T-helper 9 cell (primary cell): ENCODE measurements around the gene C4orf50.

Source experiments
- DNase-seq: peaks from one replicate; pipeline ENCODE4 v3.0.0-alpha.2; 2020

C4orf50 gene

DNA sequence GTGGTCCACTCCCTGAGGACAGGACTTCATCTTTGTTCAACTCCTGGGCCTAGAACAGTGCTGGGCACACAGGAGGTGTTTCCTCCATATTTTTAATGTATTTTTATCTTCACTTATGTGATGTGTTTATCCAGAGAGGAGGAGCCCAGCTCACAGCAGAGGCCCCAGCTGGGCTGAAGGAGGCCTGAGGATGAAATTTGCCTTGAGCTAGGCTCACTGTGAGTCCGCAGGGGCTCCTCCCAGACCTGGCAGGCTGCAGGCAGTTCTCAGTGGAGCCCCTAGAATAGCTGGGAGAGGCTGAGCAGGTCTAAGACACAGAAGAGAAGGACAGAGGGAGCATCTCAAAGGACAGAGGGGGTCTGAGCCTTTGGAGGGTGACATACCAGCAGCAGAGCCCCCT is 26.8 kb downstream of the C4orf50 start:
- DNase-seq: no peak

DNA sequence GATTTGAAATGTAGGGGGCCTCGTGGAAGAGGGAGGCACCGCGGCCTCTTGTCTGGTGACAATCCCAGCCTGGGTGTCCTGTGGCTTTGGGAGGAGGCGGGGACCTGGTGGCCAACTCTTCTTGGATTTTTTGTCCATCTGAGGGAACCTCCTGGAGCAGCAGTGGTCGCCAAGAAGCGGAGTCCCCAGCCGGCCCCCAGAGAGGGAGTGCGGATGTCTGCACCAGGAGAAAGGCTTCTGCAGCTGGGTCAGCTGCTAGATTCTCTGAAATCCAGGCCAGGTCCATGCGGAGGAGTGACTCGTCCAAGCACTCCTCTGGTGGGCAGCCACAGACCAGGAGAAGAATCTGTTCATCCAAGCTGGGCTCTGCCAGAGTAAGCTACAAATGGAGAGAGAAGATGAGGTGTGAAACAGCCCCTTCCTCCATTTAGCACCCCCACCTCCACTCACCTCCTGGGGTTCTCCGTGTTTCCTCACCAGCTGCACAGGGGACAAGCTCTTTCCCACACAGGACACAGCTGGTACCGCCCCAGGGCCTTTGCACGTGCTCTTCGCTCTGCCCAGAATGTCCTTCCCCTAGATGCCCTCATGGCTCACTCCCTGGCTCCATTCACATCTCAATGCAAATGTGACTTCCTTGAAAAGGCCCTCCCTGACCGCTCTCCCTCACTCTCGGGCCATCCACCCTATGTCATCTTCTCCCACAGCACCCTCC is 27.6 kb downstream of the C4orf50 start:
- DNase-seq: no peak

DNA sequence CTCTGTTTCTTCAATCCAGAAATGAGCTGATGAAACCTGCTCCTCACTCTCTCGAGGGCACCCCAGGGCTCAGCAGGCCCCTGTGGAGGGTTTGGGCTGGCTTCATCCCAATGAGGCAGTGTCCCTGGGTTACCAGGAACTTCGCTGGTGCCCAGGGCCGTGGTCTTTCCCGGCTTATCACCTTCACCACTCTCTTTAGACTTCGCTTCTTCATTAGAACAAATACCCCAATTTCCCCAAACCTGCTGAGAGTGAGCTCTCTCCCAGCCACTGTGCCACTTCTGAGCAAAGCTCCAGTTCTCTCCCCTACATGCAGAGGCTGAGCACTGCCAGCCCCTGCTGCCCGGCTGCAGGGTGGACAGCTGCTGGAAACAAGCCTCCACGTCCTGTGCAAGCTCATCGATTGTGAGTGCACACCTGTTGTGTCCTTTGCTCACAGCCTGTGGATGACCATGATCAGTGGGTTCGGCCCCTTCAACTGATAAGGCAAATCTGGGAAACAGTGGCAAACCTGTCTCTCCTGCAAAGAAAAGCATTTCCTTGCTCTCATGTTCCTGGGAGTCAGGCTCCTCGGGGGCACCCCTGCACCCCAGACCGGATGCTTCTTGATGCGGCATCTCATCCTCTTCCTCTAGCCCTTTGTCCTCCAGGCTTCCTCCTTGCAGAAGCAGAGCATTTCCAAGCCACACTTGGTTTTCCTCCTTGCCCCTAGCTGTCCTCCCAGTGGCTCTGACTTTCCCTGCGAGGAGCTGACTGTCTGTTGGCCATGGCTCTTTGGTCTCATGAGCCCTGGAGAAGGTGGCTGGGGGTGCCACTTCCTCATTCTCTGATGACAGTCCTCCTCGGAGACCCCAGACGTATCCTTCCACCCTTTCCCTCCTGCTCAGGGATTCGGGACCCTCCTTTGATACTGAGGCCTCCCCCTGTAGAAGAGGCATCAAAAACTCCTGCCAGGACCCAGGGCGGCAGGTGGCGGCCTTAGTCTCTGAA is 28.7 kb downstream of the C4orf50 start:
- DNase-seq: no peak

- DNase-seq: no peak
Observed at GRCh38 chr4:5988086-5988845, 30.0 kb downstream of the C4orf50 start.

DNA sequence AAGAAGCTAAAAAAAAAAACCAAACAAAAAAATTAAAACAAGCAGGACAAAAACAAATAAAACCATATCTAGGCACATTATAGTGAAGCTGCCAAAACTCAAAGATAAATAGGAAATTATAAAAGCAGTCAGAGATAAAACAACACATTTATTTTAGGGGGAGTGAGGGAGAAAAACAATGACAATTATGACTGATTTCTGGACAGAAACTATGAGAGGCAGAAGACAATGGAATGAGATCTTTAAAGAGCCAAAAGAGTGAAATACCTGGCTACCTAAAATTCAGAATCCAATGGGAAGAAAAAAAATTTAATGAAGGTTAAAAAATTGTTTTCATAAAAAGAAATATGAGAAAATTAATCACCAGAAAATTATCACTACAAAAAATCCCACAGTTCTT is 33.4 kb downstream of the C4orf50 start:
- no peak for DNase-seq

GRCh38 chr4:5982156-5982973 is 35.9 kb downstream of the C4orf50 start:
- no peak for DNase-seq

DNA sequence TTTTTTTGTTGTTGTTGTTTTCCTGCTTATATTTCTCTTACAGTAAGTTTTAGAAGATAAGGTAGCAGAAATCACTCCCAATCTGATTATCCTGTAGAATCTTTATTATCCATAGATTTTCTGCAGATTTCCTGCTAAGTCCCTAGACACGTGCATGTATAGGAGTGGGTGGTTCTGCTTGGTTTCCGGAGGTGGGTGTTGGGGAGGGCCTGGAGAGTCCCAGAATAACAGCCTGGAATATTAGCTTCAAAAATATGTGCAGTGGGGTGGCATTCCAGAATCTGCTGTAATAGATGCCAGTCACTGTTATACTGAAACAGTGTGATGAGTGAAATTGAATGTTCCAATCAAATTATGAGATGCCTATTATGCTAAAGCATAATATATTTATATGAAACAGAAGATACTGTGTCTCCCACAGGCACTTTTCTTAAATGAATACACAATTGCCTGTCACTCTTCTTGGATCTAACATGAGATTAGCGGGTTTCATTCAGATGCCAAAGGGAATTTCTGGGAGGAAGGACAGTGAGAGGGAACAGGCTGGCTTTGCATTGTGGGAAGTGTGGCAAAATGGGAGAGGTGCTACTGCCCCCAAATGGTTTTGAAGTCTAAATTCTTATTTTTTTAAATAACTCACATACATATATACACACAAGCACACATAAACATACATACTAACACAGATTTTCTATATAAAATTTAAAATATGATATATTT is 37.6 kb downstream of the C4orf50 start:
- DNase-seq: no peak

DNA sequence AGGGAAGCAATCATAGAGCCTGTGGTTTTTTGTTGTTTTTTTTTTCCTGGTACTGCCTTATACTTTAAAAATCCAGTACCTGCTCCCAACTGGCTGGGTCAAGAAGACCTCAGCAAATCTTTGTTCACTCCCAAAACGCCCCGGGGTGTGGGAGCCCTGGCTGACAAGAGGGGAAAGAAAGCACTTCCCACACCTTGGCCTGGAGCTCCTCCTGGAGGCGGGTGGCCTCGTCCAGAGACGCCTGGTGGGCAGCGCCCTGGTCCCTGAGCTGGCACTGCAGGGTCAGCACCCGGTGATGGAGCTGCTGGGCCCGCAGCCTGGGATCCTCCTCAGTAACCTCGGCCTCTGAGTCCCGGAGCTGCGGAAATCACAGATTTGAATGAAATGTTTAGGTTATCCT is 38.2 kb downstream of the C4orf50 start:
- no peak for DNase-seq

DNA sequence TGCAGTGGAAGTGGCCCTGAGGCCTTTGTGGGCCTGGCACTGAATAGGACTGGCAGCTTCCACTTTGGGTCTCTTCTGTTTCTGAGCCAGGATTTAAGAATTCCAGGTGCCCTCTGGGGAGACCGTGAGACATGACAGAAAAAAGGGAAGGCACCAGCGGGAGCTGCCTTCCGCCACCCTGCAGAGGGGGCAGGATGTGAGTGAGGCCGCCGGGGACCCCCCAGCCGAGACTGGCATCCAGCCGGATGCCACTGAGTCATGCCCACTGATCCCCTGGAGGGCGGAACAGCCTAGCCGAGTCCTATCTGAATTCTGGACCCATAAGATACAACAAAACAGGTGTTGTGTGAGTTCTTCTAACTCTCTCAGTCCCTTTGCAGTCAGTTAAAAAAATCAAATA is 41.3 kb downstream of the C4orf50 start:
- DNase-seq: no peak

- no peak for DNase-seq
Observed at GRCh38 chr4:5976431-5976830, 41.8 kb downstream of the C4orf50 start.

DNA sequence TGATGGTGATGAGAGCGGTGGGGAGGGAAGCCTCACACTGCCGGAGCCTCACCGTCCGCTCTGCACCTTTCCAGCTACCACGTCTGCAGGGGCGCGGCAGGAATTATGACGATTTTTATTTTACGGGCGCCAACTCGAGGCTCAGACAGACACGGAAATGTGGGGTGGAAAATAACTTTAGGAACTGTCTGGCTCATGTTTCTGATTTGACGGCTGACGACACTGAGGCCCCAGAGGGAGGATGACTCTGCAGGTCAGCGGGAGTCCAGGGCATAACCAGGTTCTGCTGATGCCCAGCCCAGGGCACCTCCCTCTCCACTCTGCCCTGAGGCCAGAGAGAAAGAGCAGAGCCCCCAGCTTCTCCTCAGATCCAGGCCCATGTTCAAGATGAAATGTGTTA is 43.9 kb downstream of the C4orf50 start:
- no peak for DNase-seq

- DNase-seq: no peak
Observed at GRCh38 chr4:5973486-5974220, 44.6 kb downstream of the C4orf50 start.

- DNase-seq: no peak
Observed at GRCh38 chr4:5973033-5973432, 45.2 kb downstream of the C4orf50 start.

DNA sequence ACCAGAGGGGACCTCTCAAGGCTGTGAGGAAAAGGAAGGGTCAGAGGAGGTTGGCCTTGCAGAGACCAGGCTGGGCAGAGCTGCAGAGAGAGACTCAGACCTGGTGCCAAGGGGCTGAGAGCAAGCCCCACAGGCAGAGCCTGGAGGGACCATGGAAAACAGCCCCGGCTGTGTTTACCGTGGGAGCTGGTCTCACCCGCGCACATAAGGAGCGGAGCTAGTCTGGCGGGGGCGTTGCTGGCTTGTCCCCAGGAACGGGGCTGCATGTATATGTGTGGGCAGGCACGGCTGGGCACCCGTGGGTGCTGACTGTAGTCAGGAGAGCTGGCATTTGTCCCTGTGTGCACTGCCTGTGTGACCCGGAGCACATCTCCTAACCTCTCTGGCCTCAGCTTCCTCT is 45.7 kb downstream of the C4orf50 start:
- no peak for DNase-seq

GRCh38 chr4:5971078-5971450 is 47.2 kb downstream of the C4orf50 start:
- DNase-seq: no peak

- DNase-seq: no peak
Observed at GRCh38 chr4:5970381-5971077, 47.7 kb downstream of the C4orf50 start.

DNA sequence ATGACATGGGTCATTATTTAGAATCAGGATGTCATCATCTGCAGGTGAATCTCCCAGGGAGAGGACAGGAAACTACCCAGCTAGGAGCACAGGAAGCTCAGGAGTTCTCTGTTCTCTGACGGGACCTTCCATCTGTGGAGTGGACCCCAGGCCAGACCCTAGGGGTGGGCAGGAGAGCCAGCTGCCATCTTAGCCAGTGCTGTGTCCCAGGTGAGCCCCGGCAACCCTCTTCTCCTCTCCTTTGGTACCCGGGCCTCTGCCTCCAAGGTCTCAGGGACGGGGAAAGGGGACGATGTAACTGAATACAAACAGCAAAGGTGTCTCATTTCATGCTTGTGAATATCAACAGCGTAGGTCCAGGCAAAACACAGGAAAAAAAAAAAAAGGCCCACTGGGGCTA is 48.5 kb downstream of the C4orf50 start:
- DNase-seq: no peak

- DNase-seq: no peak
Observed at GRCh38 chr4:5969336-5969735, 48.9 kb downstream of the C4orf50 start.

- DNase-seq: no peak
Observed at GRCh38 chr4:5968246-5968645, 50.0 kb downstream of the C4orf50 start.

DNA sequence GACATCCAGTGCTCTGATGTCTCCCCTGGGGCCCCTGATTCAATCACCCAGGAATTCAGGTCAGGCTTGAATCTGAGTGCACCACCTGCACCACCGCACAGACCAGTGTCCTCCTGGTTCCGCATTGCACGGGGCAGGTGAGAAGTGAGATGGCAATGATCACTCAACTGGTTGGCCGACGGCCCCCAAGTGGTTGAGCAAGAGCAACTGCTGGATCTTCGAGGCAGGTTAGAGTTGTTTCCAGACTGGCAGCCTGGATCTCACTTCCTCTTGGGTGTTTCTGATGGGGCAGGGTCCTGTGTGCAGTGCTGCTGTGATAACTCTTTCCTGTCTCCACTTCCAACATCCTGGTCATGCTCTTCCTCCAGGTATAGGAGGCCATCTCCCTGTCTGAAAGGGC is 50.4 kb downstream of the C4orf50 start:
- DNase-seq: no peak
